ENCODE data around the gene LARGE1.

Gene LARGE1

DNA sequence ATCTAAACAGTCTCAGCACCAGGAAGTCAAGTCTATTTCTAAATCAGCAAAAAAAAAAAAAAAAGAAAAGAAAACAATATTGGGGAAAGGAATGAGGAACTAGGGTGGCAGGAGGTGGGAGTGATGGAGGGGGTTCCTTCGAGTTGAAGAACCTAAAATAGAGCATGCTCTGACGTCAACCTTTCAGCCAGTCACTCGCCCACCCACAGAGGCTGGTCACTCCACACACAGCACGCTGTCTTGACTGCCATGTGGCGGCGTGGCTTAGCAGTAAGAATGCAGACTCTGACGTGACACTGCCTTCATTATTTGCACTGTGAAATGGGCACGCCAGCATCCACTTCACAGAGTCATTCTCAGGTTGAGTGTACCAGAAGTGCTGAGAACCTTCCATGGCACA is 48.3 kb downstream of the LARGE1 start:
- no peaks in the 10 kb centered on the region for H3K27me3 ChIP-seq (ENCODE audit: control insufficient read depth in 1 of 2, insufficient read depth in 2 of 2, low read length in 2 of 2)
- no peaks in the 10 kb centered on the region for H3K9me3 ChIP-seq (ENCODE audit: control insufficient read depth in 2 of 2, low read length in 2 of 2)
- H3K9ac ChIP-seq (ENCODE audit: low read length in 2 of 2) = no peak overlapping the region
- H3K36me3 ChIP-seq (ENCODE audit: control insufficient read depth in 2 of 2, insufficient read depth in 2 of 2, low read length in 2 of 2) = no peaks in the 10 kb centered on the region
- no peak overlapping the region for H3K4me3 ChIP-seq (ENCODE audit: low read length in 2 of 2)
- H3K27ac ChIP-seq (ENCODE audit: low read length) = no peak overlapping the region
- peaks cover 48% of the 10 kb centered on the region for H3K4me1 ChIP-seq (ENCODE audit: control insufficient read depth, insufficient read depth, low read length)

- no peak overlapping the region for H3K27ac ChIP-seq (ENCODE audit: low read length)
- no peaks in the 10 kb centered on the region for H3K36me3 ChIP-seq (ENCODE audit: control insufficient read depth in 2 of 2, insufficient read depth in 2 of 2, low read length in 2 of 2)
- H3K4me3 ChIP-seq (ENCODE audit: low read length in 2 of 2) = no peak overlapping the region
- H3K27me3 ChIP-seq (ENCODE audit: control insufficient read depth in 1 of 2, insufficient read depth in 2 of 2, low read length in 2 of 2) = no peaks in the 10 kb centered on the region
- H3K9ac ChIP-seq (ENCODE audit: low read length in 2 of 2) = no peak overlapping the region
- no peaks in the 10 kb centered on the region for H3K9me3 ChIP-seq (ENCODE audit: control insufficient read depth in 2 of 2, low read length in 2 of 2)
- H3K4me1 ChIP-seq (ENCODE audit: control insufficient read depth, insufficient read depth, low read length) = peaks cover 50% of the 10 kb centered on the region
Observed at GRCh38 chr22:33869946-33870345, 50.3 kb downstream of the LARGE1 start.

- Histone ChIP-seq H3K9ac (ENCODE audit: low read length in 2 of 2) (no peak overlapping the region), H3K4me1 (ENCODE audit: control insufficient read depth, insufficient read depth, low read length) (peaks cover 42% of the 10 kb centered on the region), H3K27me3 (ENCODE audit: control insufficient read depth in 1 of 2, insufficient read depth in 2 of 2, low read length in 2 of 2) (no peaks in the 10 kb centered on the region), H3K27ac (ENCODE audit: low read length) (peak overlapping the region; percentile 70), H3K36me3 (ENCODE audit: control insufficient read depth in 2 of 2, insufficient read depth in 2 of 2, low read length in 2 of 2) (no peaks in the 10 kb centered on the region), H3K4me3 (ENCODE audit: low read length in 2 of 2) (peak overlapping the region in 1 of 2 donors; percentile 17), H3K9me3 (ENCODE audit: control insufficient read depth in 2 of 2, low read length in 2 of 2) (no peaks in the 10 kb centered on the region)
Observed at GRCh38 chr22:33867971-33868370, 52.3 kb downstream of the LARGE1 start.

- H3K9ac ChIP-seq (ENCODE audit: low read length in 2 of 2) = peak overlapping the region; percentile 10 to 47
- H3K9me3 ChIP-seq (ENCODE audit: control insufficient read depth in 2 of 2, low read length in 2 of 2) = no peaks in the 10 kb centered on the region
- H3K36me3 ChIP-seq (ENCODE audit: control insufficient read depth in 2 of 2, insufficient read depth in 2 of 2, low read length in 2 of 2) = no peaks in the 10 kb centered on the region
- peak overlapping the region; percentile 70 for H3K27ac ChIP-seq (ENCODE audit: low read length)
- peaks cover 39% of the 10 kb centered on the region for H3K4me1 ChIP-seq (ENCODE audit: control insufficient read depth, insufficient read depth, low read length)
- H3K4me3 ChIP-seq (ENCODE audit: low read length in 2 of 2) = peak overlapping the region; percentile 17 to 44
- no peaks in the 10 kb centered on the region for H3K27me3 ChIP-seq (ENCODE audit: control insufficient read depth in 1 of 2, insufficient read depth in 2 of 2, low read length in 2 of 2)
Observed at GRCh38 chr22:33867118-33867866, 53.0 kb downstream of the LARGE1 start.

DNA sequence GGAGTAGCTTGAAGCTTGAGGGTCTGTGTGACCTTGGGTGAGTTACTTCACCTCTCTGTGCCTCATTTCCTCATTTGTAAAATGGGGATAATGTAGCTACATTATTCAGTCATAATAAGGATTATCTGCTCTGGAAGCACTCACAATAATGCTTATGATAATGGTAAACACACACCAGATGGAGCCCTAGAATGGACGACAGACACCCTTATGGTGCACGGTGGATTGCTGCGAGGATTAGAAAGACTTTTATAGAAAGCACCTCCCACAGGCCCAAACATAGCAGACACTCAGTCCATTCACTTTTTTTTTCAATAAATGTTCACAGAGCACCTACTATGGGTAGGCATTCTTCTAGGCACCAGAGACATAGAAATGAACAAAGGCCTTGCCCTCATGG is 53.8 kb downstream of the LARGE1 start:
- Histone ChIP-seq H3K36me3 (ENCODE audit: control insufficient read depth in 2 of 2, insufficient read depth in 2 of 2, low read length in 2 of 2) (no peaks in the 10 kb centered on the region), H3K9me3 (ENCODE audit: control insufficient read depth in 2 of 2, low read length in 2 of 2) (no peaks in the 10 kb centered on the region), H3K4me3 (ENCODE audit: low read length in 2 of 2) (no peak overlapping the region), H3K4me1 (ENCODE audit: control insufficient read depth, insufficient read depth, low read length) (peaks cover 39% of the 10 kb centered on the region), H3K27me3 (ENCODE audit: control insufficient read depth in 1 of 2, insufficient read depth in 2 of 2, low read length in 2 of 2) (no peaks in the 10 kb centered on the region), H3K27ac (ENCODE audit: low read length) (peak overlapping the region; percentile 70), H3K9ac (ENCODE audit: low read length in 2 of 2) (no peak overlapping the region)

- H3K27ac ChIP-seq (ENCODE audit: low read length) = no peak overlapping the region
- no peak overlapping the region for H3K4me3 ChIP-seq (ENCODE audit: low read length in 2 of 2)
- H3K9me3 ChIP-seq (ENCODE audit: control insufficient read depth in 2 of 2, low read length in 2 of 2) = no peaks in the 10 kb centered on the region
- H3K36me3 ChIP-seq (ENCODE audit: control insufficient read depth in 2 of 2, insufficient read depth in 2 of 2, low read length in 2 of 2) = no peaks in the 10 kb centered on the region
- no peaks in the 10 kb centered on the region for H3K27me3 ChIP-seq (ENCODE audit: control insufficient read depth in 1 of 2, insufficient read depth in 2 of 2, low read length in 2 of 2)
- H3K4me1 ChIP-seq (ENCODE audit: control insufficient read depth, insufficient read depth, low read length) = peaks cover 39% of the 10 kb centered on the region
- H3K9ac ChIP-seq (ENCODE audit: low read length in 2 of 2) = no peak overlapping the region
Observed at GRCh38 chr22:33865996-33866395, 54.3 kb downstream of the LARGE1 start.

GRCh38 chr22:33865248-33865647 is 55.0 kb downstream of the LARGE1 start:
- Histone ChIP-seq H3K27ac (ENCODE audit: low read length) (peak overlapping the region; percentile 46), H3K36me3 (ENCODE audit: control insufficient read depth in 2 of 2, insufficient read depth in 2 of 2, low read length in 2 of 2) (no peaks in the 10 kb centered on the region), H3K9me3 (ENCODE audit: control insufficient read depth in 2 of 2, low read length in 2 of 2) (no peaks in the 10 kb centered on the region), H3K9ac (ENCODE audit: low read length in 2 of 2) (no peak overlapping the region), H3K27me3 (ENCODE audit: control insufficient read depth in 1 of 2, insufficient read depth in 2 of 2, low read length in 2 of 2) (no peaks in the 10 kb centered on the region), H3K4me1 (ENCODE audit: control insufficient read depth, insufficient read depth, low read length) (peaks cover 39% of the 10 kb centered on the region), H3K4me3 (ENCODE audit: low read length in 2 of 2) (peak overlapping the region in 1 of 2 donors; percentile 22)

GRCh38 chr22:33864723-33865130 is 55.5 kb downstream of the LARGE1 start:
- Histone ChIP-seq H3K4me3 (ENCODE audit: low read length in 2 of 2) (peak overlapping the region in 1 of 2 donors; percentile 22), H3K27ac (ENCODE audit: low read length) (no peak overlapping the region), H3K9ac (ENCODE audit: low read length in 2 of 2) (no peak overlapping the region), H3K36me3 (ENCODE audit: control insufficient read depth in 2 of 2, insufficient read depth in 2 of 2, low read length in 2 of 2) (no peaks in the 10 kb centered on the region), H3K9me3 (ENCODE audit: control insufficient read depth in 2 of 2, low read length in 2 of 2) (no peaks in the 10 kb centered on the region), H3K4me1 (ENCODE audit: control insufficient read depth, insufficient read depth, low read length) (peaks cover 34% of the 10 kb centered on the region), H3K27me3 (ENCODE audit: control insufficient read depth in 1 of 2, insufficient read depth in 2 of 2, low read length in 2 of 2) (no peaks in the 10 kb centered on the region)

DNA sequence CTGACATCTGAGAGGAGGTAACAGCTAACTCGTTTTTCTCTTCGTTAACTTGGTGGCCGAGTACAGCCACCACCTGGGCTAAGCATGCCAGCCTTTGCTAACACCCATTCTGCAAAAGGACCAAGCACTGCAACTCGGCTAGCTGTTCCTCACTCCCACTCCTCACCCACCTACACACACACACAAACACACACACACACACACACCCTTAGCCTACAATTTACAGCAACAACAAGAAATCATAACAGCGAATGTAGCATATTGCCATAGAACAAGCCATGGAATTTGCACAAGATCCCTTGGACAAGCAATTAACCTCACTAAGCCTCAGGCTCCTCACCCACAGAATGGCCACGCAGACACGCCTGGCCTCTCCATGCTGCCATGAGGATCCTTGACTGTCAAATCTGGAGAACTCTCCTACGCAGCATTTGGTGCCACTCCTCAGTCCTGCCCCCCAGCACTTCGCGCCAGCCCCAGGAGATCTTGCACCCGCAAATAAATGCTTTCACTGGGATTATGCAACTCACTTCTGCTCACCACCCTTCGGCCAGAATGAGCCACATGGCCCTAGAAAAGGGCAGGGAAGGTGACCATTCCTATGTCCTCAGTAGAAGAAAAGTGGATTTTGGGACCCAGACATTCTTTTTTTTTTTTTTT is 58.9 kb downstream of the LARGE1 start:
- H3K4me3 ChIP-seq (ENCODE audit: low read length in 2 of 2) = no peak overlapping the region
- H3K36me3 ChIP-seq (ENCODE audit: control insufficient read depth in 2 of 2, insufficient read depth in 2 of 2, low read length in 2 of 2) = no peaks in the 10 kb centered on the region
- no peak overlapping the region for H3K9ac ChIP-seq (ENCODE audit: low read length in 2 of 2)
- no peaks in the 10 kb centered on the region for H3K27me3 ChIP-seq (ENCODE audit: control insufficient read depth in 1 of 2, insufficient read depth in 2 of 2, low read length in 2 of 2)
- no peak overlapping the region for H3K27ac ChIP-seq (ENCODE audit: low read length)
- H3K4me1 ChIP-seq (ENCODE audit: control insufficient read depth, insufficient read depth, low read length) = peaks cover 10% of the 10 kb centered on the region
- H3K9me3 ChIP-seq (ENCODE audit: control insufficient read depth in 2 of 2, low read length in 2 of 2) = no peaks in the 10 kb centered on the region

DNA sequence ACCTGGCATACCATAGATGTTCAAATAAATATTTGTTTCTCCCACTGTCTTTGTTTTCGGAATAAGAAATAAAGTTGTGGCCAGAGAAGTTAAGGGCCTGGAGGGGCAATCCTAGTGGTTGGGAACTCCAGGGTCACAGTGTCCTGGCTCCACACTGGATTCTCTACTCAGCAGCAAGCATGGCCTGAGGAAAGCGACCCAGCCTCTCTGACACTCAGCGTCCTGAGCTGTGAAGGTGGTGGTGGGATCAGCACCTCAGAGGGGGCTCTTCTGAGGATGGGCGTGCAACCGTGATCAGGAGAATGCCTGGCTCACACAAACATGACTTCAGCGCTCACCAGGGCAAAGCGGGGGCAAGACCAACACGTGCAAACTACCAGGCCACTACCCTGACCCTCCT is 59.9 kb downstream of the LARGE1 start:
- Histone ChIP-seq H3K9me3 (ENCODE audit: control insufficient read depth in 2 of 2, low read length in 2 of 2) (no peaks in the 10 kb centered on the region), H3K4me1 (ENCODE audit: control insufficient read depth, insufficient read depth, low read length) (peaks cover 8% of the 10 kb centered on the region), H3K4me3 (ENCODE audit: low read length in 2 of 2) (no peak overlapping the region), H3K9ac (ENCODE audit: low read length in 2 of 2) (no peak overlapping the region), H3K27ac (ENCODE audit: low read length) (no peak overlapping the region), H3K36me3 (ENCODE audit: control insufficient read depth in 2 of 2, insufficient read depth in 2 of 2, low read length in 2 of 2) (no peaks in the 10 kb centered on the region), H3K27me3 (ENCODE audit: control insufficient read depth in 1 of 2, insufficient read depth in 2 of 2, low read length in 2 of 2) (no peaks in the 10 kb centered on the region)

- H3K9ac ChIP-seq (ENCODE audit: low read length in 2 of 2) = no peak overlapping the region
- H3K27ac ChIP-seq (ENCODE audit: low read length) = no peak overlapping the region
- H3K36me3 ChIP-seq (ENCODE audit: control insufficient read depth in 2 of 2, insufficient read depth in 2 of 2, low read length in 2 of 2) = no peaks in the 10 kb centered on the region
- no peaks in the 10 kb centered on the region for H3K9me3 ChIP-seq (ENCODE audit: control insufficient read depth in 2 of 2, low read length in 2 of 2)
- H3K27me3 ChIP-seq (ENCODE audit: control insufficient read depth in 1 of 2, insufficient read depth in 2 of 2, low read length in 2 of 2) = no peaks in the 10 kb centered on the region
- no peak overlapping the region for H3K4me3 ChIP-seq (ENCODE audit: low read length in 2 of 2)
- H3K4me1 ChIP-seq (ENCODE audit: control insufficient read depth, insufficient read depth, low read length) = no peaks in the 10 kb centered on the region
Observed at GRCh38 chr22:33859311-33859710, 61.0 kb downstream of the LARGE1 start.

Data from stomach smooth muscle (tissue), 2 donors.